Astrocyte (in vitro differentiated cells and primary cell): Measurements from ENCODE around the gene IPO4.

Experiments used
- CTCF ChIP-seq: IDR thresholded peaks from 2 replicates; pipeline ENCODE4 v1.5.1; 2011; ENCODE audit warnings: low read depth, mild to moderate bottlenecking, inconsistent platforms, low read length, moderate library complexity; ENCODE audit not compliant: insufficient read depth
- EZH2 ChIP-seq: IDR thresholded peaks from 2 replicates; pipeline ENCODE4 v1.6.1; 2012; ENCODE audit warnings: mild to moderate bottlenecking, low read length, inconsistent platforms; ENCODE audit not compliant: insufficient read depth

DNA sequence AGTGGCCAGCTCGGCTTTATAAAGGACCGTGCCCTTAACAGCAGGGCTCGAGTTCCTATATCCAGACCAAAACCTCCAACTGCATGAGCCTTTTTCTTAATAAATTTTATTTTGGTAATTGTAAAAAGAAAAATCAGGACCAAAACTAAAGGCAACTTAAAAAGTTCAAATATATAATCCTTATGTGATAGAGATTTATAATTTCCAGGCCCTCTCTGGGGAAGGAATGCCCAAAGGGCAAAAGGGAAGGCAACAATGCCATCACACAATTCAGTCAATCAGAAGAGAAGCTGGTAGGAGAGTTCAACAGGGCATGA, 401 bp upstream of the IPO4 start:
- no peak for TF ChIP-seq CTCF
- TF ChIP-seq EZH2 = no peak
